Heart right ventricle (tissue), 16 donors: ENCODE results near the gene ALK. TPM values are rescaled to one million over a fixed set of nuclear protein-coding genes. Genes with fewer than 3 reads are reported as not detected.
A peak's percentile ranks its signal among the peaks of the same experiment; 100 is the strongest.

Experiments
- ATAC-seq, 8 donors: fragments of 200-7000 bp; cut with Tn5 transposase; one replicate each; pipeline ENCODE4 v1.9.1; 2020; ENCODE audit warnings: mild to moderate bottlenecking in 8 of 8, moderate library complexity in 8 of 8, moderate number of reproducible peaks in 1 of 8
- DNase-seq, 2 donors: peaks; one replicate each; pipeline ENCODE4 v3.0.0-alpha.2; 2020
- H3K27ac ChIP-seq, 10 donors: fragments of 200-600 bp; sonication (generic) in 2 of 10; one replicate each; pipeline versions ENCODE4 v1.5.0 to v1.8.0; 2020 to 2022; ENCODE audit warnings: mild to moderate bottlenecking in 3 of 10
- H3K27me3 ChIP-seq, 7 donors: fragments of 200-600 bp; one replicate each; pipeline ENCODE4 v1.8.0; 2021 to 2022; ENCODE audit warnings: mild to moderate bottlenecking in 2 of 7
- H3K36me3 ChIP-seq, 9 donors: fragments of 200-600 bp; sonication (generic) in 1 of 9; one replicate each; pipeline versions ENCODE4 v1.5.0 to v1.8.0; 2020 to 2022; ENCODE audit warnings: mild to moderate bottlenecking in 2 of 9
- H3K4me1 ChIP-seq, 9 donors: fragments of 200-600 bp; sonication (generic) in 1 of 9; one replicate each; pipeline versions ENCODE4 v1.5.0 to v1.8.0; 2020 to 2022; ENCODE audit warnings: mild to moderate bottlenecking in 4 of 9
- H3K4me3 ChIP-seq, 10 donors: fragments of 200-600 bp; sonication (generic) in 2 of 10; one replicate each; pipeline versions ENCODE4 v1.5.0 to v1.8.0; 2020 to 2022; ENCODE audit warnings: mild to moderate bottlenecking in 7 of 10, moderate library complexity in 2 of 10
- H3K9me3 ChIP-seq, 11 donors: fragments of 200-600 bp in 10 of 11; sonication (generic) in 2 of 11; one replicate each; pipeline versions ENCODE4 v1.5.0 to v1.8.0; 2013 to 2022; ENCODE audit warnings: mild to moderate bottlenecking in 2 of 11, control low read depth in 1 of 11, moderate library complexity in 1 of 11
- CTCF ChIP-seq, 9 donors: fragments of 200-600 bp; sonication (generic) in 2 of 9; IDR thresholded peaks; one replicate each; pipeline versions ENCODE4 v1.5.0 to v1.8.0; 2021 to 2022; ENCODE audit warnings: antibody characterized with exemption in 9 of 9, mild to moderate bottlenecking in 5 of 9, moderate library complexity in 1 of 9
- WGBS, 2 donors: extraction: QIAGEN DNeasy Blood & Tissue Kit; methylation state at CpG; one replicate each; pipeline ENCODE4 v1.1.7; 2013; ENCODE audit warnings: inconsistent platforms in 1 of 2; 5-methylcytosine and 5-hydroxymethylcytosine counted together
- intact Hi-C, 10 donors: fragments of 100-400 bp; cut with DNase I; formaldehyde crosslinking; loops; one replicate each; pipeline versions ENCODE4 v1.11.1 to v1.14.2; 2022
- polyA plus RNA-seq, 2 donors: library from polyadenylated mRNA; stranded (reverse); fragments of 200-250 nt; gene quantifications; one replicate each; pipeline ENCODE4 v1.2.3, GENCODE V29; 2013
- total RNA-seq, 10 donors: library from RNA; stranded (reverse); fragmentation: NEBNext Ultra II Directional in 3 of 10; extraction: Animal tissue kit (Norgen Biotek cat#: 25700) in 3 of 10; gene quantifications; one replicate each; pipeline versions ENCODE4 v1.2.1 to v1.2.4, GENCODE V29; 2021 to 2023
- donor health status: Arrhythmogenic right ventricular cardiomyopathy.
- donor health status: ischemic (EF 13 %, LVEDD 7.1; RV severe dilation, severe dysfunction).
- donor health status: healthy with polysubstance abuse.
- donor health status: DM: no; HTN: yes; CAD: no.
- donor health status: DM: no; HTN: no; CAD: no.
- donor health status: ischemic (EF 25% LVEDD 6.9; RV normal size, moderate dysfunction).
- donor health status: ischemic (EF 25% LVEDD 5.7; RV mildly dilated, moderate dysfunction).
- donor health status: healthy.
- donor health status: DM: yes; HTN: yes; CAD: no.
- donor health status: Ischemic cardiomyopathy.
- donor health status: ischemic (EF 35%, LVEDD 5.7; RV mildly dilated, moderate dysfunction).
- donor health status: nonischemic (EF 11% LVEDD 7.7; RV severe dilation, severe dysfunction).
- donor health status: DM: yes; HTN: yes; CAD: no.
- donor health status: PGD.
- donor health status: ischemic (EF 29% LVEDD 5.4; RV normal size, mild dysfunction).
- donor health status: nonischemic (EF 23%, LVEDD 6.1; RV moderate dilation, normal function).

ALK gene
- total and polyA plus RNA-seq, 12 donors = 0.01 to 0.24 (median 0.08) TPM; not detected in 7

GRCh38 chr2:29323301-29323700 is 598.1 kb downstream of the ALK start:
- H3K36me3 ChIP-seq = no peaks in the 10 kb centered on the region
- no peak overlapping the region for H3K4me3 ChIP-seq
- DNase-seq = no peak
- 61 to 76% methylated on average over 2 of the region's 2 CpGs for WGBS, 2 donors
- no peak for ATAC-seq
- no peak overlapping the region for H3K27ac ChIP-seq
- H3K9me3 ChIP-seq = no peaks in the 10 kb centered on the region
- no peak for TF ChIP-seq CTCF (IDR thresholded peaks at IDR 0.05)
- intact Hi-C loops = no loop called here
- H3K4me1 ChIP-seq = peaks cover 0 to 5% (median 0%) of the 10 kb centered on the region in 9 donors
- H3K27me3 ChIP-seq = peaks cover 0 to 51% (median 38%) of the 10 kb centered on the region in 7 donors

GRCh38 chr2:29322011-29322410 is 599.4 kb downstream of the ALK start:
- H3K27me3 ChIP-seq = peaks cover 0 to 50% (median 40%) of the 10 kb centered on the region in 7 donors
- no peak for ATAC-seq
- H3K9me3 ChIP-seq = no peaks in the 10 kb centered on the region
- H3K4me3 ChIP-seq = no peak overlapping the region
- intact Hi-C loops = no loop called here
- no peak for TF ChIP-seq CTCF (IDR thresholded peaks at IDR 0.05)
- no peak overlapping the region for H3K27ac ChIP-seq
- H3K4me1 ChIP-seq = peaks cover 0 to 17% (median 0%) of the 10 kb centered on the region in 9 donors
- H3K36me3 ChIP-seq = no peaks in the 10 kb centered on the region
- WGBS, 2 donors = 46 to 60% methylated on average over 2 of the region's 2 CpGs
- no peak for DNase-seq

- H3K36me3 ChIP-seq = no peaks in the 10 kb centered on the region
- ATAC-seq = peak in 1 of 8 donors; percentile 13
- peaks cover 0 to 66% (median 44%) of the 10 kb centered on the region in 7 donors for H3K27me3 ChIP-seq
These were observed 603.4 kb downstream of the ALK start for GRCh38 chr2:29317801-29318485.

GRCh38 chr2:29317077-29317517 is 604.3 kb downstream of the ALK start:
- TF ChIP-seq CTCF (IDR thresholded peaks at IDR 0.05) = peak in 1 of 9 donors; percentile 28
- ATAC-seq (peak in 6 of 8 donors; percentile 46 to 79 (median 58)), DNase-seq (peak in 1 of 2 donors; percentile 14)
- H3K9me3 ChIP-seq = no peaks in the 10 kb centered on the region
- WGBS, 2 donors = 15 to 18% methylated on average over 3 of the region's 3 CpGs
- no peaks in the 10 kb centered on the region for H3K36me3 ChIP-seq
- no peak overlapping the region for H3K27ac ChIP-seq
- peaks cover 0 to 71% (median 48%) of the 10 kb centered on the region in 7 donors for H3K27me3 ChIP-seq
- intact Hi-C loops = loop anchor here in 1 of 10 donors (10.0 kb wide), 1 partner anchor 528 kb away; no protein-coding TSS in a partner anchor
- no peak overlapping the region for H3K4me3 ChIP-seq
- H3K4me1 ChIP-seq = peaks cover 0 to 45% (median 0%) of the 10 kb centered on the region in 9 donors

More at GRCh38 chr2:29317801-29318485, 603.4 kb downstream of the ALK start:
- intact Hi-C loops = loop anchor here in 1 of 10 donors (10.0 kb wide), 1 partner anchor 527 kb away; no protein-coding TSS in a partner anchor
- TF ChIP-seq CTCF (IDR thresholded peaks at IDR 0.05) = no peak
- Histone ChIP-seq H3K4me1 (peaks cover 0 to 45% (median 0%) of the 10 kb centered on the region in 9 donors), H3K4me3 (no peak overlapping the region), H3K27ac (no peak overlapping the region), H3K9me3 (no peaks in the 10 kb centered on the region)
- no peak for DNase-seq
- 67 to 71% methylated on average over 8 of the region's 8 CpGs for WGBS, 2 donors
